Esophagus squamous epithelium (tissue), 4 donors: ENCODE measurements around the gene QARS1.

ENCODE experiments used
- CTCF ChIP-seq, 6 experiments: fragments of 450-650 bp in 4 of 6; fragments of 200-600 bp in 2 of 6; sonication (generic) in 2 of 6; IDR thresholded peaks; one replicate each; pipeline ENCODE4 v1.5.1; 2016 to 2019; ENCODE audit warnings: antibody characterized with exemption in 6 of 6, mild to moderate bottlenecking in 4 of 6, moderate library complexity in 4 of 6
- POLR2A ChIP-seq, 4 donors: fragments of 450-650 bp; IDR thresholded peaks; one replicate each; pipeline ENCODE4 v1.6.1; 2017; ENCODE audit warnings: antibody characterized with exemption in 4 of 4, mild to moderate bottlenecking in 4 of 4, moderate library complexity in 3 of 4

- TF ChIP-seq CTCF (IDR thresholded peaks at IDR 0.05) = no peak
- TF ChIP-seq POLR2A (IDR thresholded peaks at IDR 0.05) = no peak
Measured at GRCh38 chr3:49076646-49077045, 27.9 kb downstream of the QARS1 start.
